ENCODE results near the gene CAV3.

Gene CAV3

DNA sequence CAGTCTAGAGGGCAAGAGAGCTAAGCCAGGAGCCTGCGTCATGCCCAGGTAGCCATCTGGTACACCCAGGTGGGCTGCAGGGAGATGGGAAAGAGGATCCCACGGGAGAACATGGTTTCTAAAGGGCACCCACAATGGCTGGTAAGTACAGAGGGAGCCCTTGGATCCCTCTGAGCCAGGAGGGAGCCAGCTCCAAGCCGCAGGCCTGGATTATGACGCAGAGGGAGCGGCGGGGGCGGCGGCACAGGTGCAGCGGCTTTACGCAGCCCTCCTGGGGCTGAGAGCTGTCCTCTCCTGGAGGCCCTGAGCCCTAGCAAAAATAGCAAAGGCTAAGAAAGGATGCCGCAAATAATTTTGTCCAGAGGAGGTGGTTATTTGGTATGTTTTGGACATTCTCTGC is 2.8 kb downstream of the CAV3 start:
- no peak for DNase-seq

GRCh38 chr3:8737301-8737700 is 3.7 kb downstream of the CAV3 start:
- no peak for DNase-seq

DNA sequence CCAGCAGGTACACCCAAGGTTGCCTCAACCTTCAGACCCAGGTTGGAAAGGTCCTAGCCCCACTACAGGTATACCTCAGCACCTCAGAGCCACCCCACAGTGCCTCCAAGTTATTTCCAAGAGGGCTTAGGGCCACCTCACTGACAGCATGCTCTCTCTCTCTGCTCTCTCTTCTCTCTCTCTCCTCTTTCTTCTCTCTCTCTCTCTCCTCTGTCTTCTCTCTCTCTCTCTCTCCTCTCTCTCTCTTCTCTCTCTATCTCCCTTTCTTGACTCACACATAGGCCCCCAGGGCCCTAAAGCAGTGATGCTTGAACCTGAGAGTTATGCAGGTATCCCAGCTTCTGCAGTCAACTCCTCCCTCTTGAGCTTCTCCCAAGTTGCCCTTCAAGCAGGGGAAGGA is 4.2 kb downstream of the CAV3 start:
- DNase-seq, result no peak

DNA sequence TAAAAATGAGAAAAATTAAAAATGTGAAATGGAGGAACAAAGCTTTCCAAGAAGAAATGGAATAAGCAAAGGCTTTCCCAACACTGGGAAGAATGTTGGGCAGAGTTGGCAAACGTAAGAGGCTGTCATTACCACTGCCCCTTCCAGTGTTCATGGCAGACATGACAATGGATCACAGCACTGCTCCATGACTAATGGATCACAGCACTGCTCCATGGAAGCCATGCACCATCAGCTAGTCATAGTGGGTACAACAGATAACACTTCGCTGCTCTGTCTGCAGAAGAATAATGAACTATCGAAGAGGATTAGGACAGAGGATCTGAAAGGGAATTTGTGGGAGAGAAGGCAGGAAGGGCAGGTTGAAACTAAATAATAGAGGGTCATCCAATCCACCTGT is 5.0 kb downstream of the CAV3 start:
- no peak for DNase-seq

DNA sequence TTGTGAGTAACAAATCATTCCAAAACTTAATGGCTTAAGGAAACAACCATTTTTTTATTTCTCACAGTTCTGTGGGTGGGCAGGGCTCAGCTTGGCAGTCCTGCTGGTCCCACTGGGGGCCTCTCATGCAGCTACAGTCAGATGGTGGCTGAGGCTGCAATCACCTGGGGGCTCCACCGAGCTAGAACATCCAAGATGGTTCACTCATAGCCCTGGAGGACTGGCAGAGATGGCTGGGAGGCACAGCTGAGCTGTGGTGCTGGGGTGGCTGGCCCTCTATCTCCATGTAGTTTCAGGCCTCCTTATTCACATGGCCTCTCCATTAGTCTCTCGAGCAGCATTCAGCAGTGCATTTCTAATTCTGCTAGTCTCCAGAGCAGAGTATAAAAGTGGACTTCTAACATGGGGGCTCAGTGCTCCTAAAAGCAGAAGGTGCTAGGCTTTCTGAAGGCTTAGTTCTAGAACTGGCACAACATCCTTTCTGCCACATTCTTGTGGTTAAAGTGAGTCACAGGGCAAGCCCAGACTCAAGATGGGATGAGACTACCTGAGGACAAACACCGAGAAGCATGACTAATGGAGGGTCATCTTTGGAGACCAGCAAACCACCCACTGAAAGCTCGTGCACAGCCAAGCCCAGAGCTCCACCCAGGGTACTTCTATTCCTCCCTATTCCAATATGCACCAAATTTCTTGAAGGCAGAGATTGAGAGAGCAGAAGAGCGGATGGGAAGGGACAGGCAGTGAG is 6.3 kb downstream of the CAV3 start:
- no peak for DNase-seq

- no peak for DNase-seq
These were observed 8.1 kb downstream of the CAV3 start for GRCh38 chr3:8741581-8742261.

DNA sequence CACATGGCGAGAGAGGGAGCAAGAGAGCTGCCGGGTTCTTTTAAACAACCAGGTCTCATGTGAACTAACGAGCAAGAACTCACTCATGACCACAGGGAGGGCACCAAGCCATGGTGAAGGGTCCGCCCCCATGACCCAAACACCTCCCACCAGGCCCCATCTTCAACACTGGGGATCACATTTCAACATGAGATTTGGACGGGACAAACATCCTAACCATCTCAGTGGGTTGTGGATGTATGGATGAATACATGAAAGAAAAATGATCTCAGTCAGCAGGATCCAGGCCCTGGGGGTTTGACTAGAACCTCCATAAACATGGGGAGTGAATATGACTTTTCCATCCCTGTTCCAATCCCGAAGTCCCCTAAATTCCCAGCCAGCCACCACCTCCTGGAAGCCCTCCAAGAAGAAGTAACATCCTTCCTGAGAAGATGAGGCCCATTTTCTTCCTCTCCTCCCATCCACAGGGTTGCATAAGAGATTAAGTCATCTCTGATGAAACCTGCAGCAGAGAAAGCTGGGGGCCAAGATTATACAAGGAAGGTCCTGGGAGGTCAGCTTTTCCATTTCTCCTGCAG is 9.5 kb downstream of the CAV3 start:
- no peak for DNase-seq

- no peak for DNase-seq
These were observed 10.3 kb downstream of the CAV3 start for GRCh38 chr3:8743911-8744310.

GRCh38 chr3:8745619-8746370 is 12.2 kb downstream of the CAV3 start:
- DNase-seq, result no peak

- no peak for DNase-seq
These were observed 13.3 kb downstream of the CAV3 start for GRCh38 chr3:8746780-8747345.

GRCh38 chr3:8749316-8749715 is 15.7 kb downstream of the CAV3 start:
- DNase-seq, result no peak

DNA sequence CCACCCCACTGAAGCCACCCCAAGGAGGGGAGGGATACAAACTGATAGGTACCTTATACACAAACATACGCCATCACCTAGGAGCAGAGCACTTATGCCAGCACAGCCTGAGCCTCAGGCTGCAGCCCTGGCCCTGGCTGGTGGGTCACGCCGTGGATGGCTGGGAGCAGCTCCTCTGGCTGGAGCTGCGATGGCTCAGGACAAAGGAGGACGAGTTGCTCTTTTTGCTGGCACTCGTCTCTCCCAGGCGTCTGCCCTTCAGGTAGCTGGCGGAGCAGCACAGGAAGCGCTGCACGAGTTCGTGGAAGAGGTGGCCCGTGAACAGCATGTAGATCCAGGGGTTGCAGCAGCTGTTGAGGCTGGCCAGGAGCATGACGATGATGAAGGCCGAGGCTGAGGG is 19.2 kb downstream of the CAV3 start:
- DNase-seq, result no peak

DNA sequence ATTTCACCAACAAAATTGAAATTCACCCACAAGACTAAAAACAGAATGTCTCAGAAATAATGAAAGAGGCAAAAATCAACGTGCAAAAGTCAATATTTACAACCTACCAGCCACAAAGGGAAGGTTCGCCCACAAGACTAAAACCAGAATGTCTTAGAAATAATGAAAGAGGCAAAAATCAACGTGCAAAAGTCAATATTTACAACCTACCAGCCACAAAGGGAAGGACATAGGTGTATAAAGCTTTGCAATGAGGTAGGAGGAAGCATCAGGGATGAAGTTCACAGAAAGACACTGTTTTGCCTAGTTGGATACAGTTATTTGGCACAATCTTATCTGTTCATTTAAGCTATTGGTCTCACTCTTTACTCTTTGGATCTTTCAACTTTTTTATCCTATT is 21.5 kb downstream of the CAV3 start:
- no peak for DNase-seq

- no peak for DNase-seq
These were observed 22.1 kb downstream of the CAV3 start for GRCh38 chr3:8755564-8756237.

DNA sequence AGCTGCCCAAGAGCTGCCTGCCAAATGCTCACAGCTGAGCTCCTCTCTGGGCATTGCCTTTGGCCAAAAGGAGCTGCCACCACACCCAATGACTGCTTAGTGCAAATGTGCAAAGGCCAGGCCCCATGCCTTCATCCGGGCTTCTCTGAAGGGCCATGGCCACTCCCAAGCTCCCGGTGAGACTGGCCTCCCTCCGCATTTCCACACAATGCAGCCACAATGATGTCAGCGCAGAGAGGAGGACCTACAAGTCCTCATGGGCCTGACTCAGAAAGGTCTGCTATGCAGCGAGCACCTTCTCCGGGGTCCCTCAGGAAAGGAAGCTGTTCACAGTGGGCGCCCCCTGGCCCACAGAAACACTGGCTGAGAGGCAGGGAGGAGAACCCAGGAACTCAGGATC is 23.1 kb downstream of the CAV3 start:
- no peak for DNase-seq

DNA sequence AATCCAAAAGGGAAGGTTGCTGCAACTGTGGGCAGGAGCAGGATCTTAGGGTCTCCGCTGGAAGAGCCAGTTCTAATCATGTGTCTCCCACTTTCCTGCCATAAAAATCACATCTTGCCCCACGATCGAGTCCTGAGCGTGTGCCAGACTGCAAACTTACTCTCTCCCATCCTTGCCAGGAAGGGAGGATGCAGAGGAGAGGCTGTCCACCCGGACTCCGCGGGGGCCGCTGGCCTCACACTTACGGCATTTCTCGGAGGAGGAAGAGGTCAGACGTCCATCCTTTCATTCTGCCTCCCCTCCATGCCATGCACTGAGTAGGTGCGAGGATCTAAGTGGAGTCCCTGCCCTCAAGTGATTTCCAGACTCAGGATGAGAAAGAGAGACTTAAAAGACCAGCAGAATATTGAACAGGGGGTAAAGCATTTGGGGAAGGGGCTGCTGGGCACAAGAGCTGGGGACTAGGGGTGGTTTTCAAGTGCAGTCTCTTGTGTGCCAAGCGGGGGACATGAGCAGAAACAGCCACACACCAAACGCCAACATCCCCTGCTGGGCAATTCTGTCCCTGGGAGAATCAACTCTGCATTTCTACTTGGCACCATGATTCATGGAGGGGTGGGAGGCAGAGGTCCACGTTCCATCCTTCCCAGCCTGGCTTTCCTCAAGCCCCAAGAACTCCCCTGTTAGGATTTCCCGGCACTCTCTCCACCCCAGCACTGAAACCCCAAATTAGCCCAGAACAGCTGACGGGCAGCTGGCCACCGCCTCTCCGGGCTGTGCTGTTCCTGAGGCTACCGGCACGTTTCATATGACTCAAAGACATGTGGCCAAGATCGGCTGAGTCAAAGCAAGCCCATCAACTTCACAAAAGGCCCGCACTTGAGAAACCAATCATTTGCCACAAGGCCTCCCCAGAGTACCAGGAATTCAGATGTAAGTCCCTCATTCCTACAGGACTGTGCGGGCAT is 24.2 kb downstream of the CAV3 start:
- no peak for DNase-seq

- no peak for DNase-seq
These were observed 25.6 kb downstream of the CAV3 start for GRCh38 chr3:8759038-8759707.

- DNase-seq, result no peak
These were observed 26.5 kb downstream of the CAV3 start for GRCh38 chr3:8760091-8760490.

DNA sequence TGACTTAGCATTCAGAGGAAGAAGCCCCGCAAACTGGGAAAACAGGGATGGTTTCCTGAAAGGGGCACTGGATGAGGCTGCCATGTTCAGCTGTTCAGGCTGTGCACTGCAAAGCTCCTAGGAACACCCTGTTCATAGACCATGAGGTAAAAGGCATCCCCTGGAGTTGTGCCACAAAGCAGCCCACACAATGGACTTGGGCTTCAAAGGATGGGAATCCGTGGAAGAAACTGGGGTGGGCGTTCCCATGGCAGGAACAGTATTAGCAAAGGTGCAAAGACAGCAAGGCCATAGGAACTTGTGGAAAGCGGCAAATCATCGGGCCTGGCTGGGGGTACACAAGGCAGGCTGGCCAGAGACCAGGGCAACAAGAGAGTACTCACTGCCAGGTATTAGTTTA is 26.9 kb downstream of the CAV3 start:
- no peak for DNase-seq

DNA sequence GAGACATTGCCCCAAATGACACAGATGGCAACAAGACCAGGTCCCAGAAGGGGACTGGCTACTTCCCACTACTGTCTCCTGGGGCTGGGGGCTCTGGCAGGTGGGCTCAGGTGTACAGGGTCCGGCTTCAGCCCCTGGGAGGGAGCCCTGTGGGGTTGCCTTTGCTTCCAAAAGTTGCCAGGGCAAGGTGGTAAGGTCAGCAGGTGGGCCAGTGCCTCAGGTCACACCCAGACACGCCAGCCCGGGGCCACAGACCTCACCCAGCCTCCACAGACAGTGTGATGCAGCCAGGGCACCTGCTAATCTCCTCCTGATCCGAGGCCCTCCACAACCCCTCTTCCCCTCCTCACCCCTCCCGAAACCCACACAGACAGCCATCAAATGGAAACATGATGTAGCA is 28.3 kb downstream of the CAV3 start:
- DNase-seq, result no peak
